Epithelial cell of prostate (primary cell): ENCODE data around the gene C14orf119.

Experiments used
- DNase-seq: peaks from one replicate; pipeline ENCODE4 v3.0.0-alpha.2; 2011; ENCODE audit warnings: low read depth, low spot score
- H3K27ac ChIP-seq: fragments of 450-650 bp; 2 replicates; pipeline ENCODE4 v1.5.1; 2017; ENCODE audit warnings: mild to moderate bottlenecking

C14orf119 gene

DNA sequence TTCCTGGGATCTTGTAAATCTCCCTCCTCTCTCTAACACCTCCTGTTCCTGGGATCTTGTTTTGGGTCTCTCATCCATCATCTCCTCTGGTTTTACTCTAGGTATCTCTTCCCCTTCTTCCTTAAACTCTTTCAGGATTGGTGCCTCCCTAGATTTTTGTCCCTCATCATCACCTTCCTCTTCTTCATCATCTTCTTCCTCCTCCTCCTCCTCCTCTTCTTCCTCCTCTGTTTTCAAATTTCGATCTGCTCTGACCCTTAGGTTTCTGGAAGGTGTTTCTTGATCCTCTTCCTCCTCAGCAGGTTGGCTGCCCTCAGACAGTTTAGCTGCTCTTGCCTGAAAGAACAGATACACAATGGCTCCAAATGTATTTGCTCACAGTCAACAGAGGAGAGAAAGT, 14.8 kb upstream of the C14orf119 start:
- DNase-seq: no peak
- H3K27ac ChIP-seq: peak overlapping the region; percentile 77

DNA sequence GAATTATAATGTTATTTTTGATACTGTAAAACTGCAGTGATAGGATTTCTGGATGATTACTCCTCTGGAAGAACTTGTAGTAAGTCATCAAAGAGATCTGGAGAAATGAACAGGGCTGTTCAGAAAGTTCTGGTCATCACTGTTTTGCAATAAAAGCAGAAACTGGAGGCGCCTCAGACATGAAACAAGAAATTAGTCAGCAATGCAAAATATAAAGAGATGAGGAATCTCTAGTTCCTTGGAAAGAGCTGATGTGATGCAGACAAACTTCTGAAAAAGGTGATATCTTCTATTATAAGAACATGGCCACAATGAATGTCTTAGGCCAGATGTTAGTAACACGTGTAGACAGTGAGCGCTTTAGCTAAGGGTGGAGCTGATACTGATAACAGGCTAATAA, 9.8 kb upstream of the C14orf119 start:
- no peak for DNase-seq
- peak overlapping the region; percentile 40 for H3K27ac ChIP-seq

DNA sequence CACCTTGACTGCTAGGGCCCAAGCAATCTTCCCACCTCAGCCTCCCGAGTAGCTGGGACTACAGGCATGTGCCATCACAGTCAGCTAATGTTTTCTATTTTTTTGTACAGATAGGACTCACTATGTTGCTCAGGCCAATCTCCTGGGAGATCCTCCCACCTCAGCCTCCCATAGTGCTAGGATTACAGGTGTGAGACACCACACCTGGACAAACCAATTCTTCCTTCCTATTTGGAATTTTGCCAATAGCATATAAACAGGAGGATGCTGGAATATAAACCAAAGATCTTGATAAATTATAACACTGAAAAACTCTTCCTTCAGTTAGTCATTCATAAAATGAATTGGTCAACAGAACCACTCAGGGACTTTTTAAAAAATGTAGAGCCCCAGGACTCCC, 8.7 kb upstream of the C14orf119 start:
- H3K27ac ChIP-seq: peak overlapping the region; percentile 40
- no peak for DNase-seq

DNA sequence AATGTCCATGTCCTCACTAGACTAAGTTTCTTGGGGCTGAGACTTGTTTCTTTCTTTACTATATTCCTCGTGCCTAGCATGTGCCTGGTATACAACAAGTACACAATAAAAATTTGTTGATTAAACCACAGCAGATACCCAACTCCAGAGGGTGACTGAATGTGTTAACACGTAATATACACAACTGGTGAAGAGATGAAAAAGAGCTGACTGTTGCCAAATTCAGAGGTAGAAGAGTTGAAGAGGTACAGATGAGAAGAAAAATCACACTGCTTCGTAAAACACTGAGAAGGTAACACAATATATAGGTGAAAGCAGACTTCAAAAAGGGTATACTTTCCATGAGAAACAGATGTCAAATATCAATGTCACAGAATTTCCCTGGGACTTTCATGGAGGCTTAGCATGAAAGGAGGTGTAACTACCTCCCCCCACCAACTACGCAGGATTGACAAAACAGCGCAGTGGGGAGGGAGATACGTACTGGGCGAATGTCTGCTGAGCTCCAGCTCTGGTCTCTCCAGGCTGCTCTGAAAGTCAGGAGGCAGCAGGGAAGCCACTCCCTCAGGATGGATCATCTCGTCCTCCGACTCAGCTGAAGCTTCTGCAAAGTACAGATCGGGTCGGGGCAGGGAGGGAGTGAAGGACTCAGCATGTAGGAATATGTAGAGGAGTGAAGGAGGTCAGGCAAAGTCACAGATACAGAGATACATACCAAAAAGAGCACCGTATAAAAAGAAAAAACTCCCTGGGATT, 5.6 kb upstream of the C14orf119 start:
- H3K27ac ChIP-seq: no peak overlapping the region

DNA sequence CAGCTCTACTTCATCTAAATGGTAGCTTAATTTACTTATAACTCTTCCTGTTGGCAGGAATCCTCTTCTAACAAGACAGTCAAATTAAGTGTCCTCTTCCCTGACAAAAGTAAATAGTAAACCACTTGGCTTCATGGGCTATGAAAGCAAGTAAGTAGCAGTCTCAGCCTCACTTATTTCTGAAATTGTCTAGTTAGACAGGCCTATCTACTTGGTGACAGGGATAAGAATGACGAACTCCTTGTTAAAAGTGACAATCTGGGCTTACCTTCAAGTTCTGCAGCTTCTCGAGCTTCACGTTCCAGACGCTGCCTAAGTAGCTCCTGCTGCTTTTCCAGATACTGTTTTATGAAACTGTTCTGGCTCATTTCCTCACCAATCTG, 5.1 kb upstream of the C14orf119 start:
- no peak overlapping the region for H3K27ac ChIP-seq
- no peak for DNase-seq

More for the DNA sequence above, 5.6 kb upstream of the C14orf119 start:
- DNase-seq: no peak

DNA sequence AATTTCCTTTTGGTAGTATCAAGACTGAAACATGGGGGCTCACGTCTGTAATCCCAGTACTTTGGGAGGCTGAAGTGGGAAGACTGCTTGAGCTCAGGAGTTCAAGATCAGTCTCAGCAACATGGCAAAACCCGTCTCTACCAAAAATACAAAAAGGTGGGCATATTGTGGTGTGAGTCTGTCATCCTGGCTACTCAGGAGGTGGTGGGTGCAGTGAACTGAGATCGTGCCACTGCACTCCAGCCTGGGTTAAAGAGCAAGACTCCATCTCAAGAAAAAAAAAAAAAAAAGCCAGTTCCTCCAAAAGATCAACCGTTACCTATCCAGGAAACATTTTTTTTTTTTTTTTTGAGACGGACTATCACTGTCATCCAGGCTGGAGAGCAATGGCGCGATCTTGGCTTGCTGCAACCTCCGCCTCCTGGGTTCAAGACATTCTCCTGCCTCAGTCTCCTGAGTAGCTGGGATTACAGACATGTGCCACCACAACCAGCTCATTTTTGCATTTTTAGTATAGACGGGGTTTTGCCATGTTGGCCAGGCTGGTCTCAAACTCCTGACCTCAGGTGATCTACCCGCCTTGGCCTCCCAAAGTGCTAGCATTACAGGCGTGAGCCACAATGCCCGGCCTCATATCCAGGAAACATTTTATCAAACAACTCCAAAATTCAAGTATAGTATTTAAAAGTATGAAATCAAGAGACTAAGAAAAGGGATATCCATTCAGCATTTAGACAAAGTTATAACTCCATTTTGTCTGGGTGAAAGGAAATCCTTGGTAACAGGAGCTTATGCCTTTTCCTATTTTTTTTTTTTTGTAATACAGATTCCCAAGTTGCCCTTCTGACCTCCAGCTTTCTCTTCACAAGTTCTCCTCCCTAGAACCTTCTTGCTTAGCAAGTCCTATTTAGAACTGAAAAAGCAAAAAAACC, 3.7 kb upstream of the C14orf119 start:
- no peak overlapping the region for H3K27ac ChIP-seq
- no peak for DNase-seq

DNA sequence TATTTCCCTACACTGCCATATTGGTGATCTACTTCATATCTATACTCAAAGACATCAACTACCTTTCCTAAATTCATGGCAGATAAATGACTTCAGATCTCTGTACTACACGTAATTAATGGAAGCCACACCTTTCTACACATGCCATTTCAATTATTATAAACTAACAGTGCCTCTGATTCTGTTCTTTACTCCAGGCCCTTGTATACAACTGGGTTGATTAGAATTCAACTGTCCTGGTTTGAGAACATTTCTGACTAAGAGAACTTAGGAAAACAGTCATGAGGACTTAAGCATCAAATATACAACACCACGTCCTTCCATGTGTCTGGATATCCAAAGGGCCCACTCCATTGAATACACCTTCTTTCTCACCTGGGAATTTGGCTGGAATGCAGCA, 2.2 kb upstream of the C14orf119 start:
- H3K27ac ChIP-seq: no peak overlapping the region
- no peak for DNase-seq

DNA sequence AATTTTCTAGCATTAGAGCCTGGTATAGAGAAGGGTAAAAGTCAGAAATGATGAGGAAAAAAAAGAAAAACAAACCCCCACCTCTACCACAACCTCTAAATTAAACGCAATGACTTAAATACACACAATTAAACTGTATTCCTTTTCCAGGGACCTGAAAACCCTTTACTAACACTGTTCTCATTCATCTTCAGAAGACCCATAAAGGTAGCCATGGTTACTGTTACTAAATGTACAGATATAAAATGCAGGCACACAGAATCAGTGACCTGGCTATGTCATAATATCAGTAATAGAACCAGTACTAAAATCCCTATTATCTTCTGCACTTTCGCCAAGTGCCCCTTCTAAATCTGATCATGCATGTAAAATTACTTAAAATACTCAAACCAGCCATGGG, 1.8 kb upstream of the C14orf119 start:
- no peak for DNase-seq
- no peak overlapping the region for H3K27ac ChIP-seq

DNA sequence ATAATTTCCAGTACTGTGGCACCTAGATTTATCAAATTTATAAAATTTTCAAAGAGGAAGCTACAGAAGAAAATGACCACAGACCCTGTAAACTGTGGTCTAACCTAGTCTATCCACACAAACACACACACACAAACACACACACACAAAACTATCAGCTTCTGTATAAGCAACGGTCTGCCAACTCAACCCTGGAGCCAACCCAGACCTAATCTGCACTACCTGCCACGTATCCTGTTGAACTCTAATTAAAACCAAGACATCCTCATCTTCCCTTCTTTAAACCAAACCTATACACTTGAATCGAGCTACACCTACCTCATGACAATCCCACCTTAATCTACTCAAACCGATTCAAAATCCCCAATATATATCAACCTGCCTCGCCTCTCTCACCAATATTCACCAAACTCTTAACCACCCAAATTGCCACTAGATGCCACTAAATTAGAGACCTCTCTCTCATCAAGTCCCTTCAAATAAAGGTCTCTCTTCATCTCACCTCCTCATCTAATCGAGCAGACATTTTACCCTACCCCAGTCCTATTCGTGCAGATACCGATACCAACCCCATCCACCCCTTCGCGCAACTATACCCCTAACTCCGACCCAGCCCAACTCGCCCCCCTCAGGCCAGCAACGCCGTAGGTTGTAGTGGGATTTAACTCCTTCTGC, 1.2 kb upstream of the C14orf119 start:
- H3K27ac ChIP-seq: peak overlapping the region; percentile 96
- no peak for DNase-seq

DNA sequence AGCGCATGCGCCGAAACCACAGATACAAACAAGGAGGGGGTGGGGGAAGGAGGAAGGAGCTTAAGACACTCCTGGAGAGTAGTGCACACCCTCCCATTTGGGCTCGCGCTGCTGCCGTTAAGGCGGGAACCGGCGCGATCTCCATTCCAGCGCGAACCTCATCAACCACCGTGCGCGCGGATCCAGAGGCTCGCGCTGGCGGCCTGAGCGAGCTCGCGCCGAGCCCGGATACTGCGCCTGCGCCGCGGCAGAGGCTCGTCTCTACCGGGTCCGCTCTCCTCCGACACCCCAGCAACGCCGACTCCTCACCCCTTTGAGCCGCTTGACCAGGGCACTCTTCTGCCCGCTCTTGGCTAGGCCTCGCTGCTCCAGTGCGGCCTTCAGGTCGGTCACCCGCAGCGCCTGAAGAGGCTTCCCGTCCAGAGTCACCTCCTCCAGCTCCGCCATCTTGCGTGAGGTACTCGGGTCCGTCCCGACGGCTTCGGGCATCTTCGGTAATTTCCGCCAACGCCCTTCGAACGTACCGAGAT, 574 bp upstream of the C14orf119 start, which contains the start of gene ACIN1:
ACIN1 (minus strand) TSS at position 471 of the 530 bp plus-strand sequence; CDS start at position 447, 24 bp downstream.
- DNase-seq: peak; percentile 20

DNA sequence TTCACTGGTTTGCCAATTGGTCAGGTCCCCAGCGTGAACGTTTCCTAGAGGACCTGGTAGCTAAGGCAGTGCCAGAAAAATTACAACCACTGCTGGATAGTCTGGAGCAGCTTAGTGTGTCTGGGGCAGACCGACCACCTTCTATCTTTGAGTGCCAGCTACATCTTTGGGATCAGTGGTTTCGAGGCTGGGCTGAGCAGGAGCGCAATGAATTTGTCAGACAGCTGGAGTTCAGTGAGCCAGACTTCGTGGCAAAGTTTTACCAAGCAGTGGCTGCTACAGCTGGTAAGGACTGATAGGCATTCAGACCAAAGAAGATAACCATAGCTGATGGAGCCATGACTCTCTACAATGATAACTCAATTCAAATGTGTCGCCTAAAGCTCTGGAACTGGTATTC, 2.5 kb downstream of the C14orf119 start:
- H3K27ac ChIP-seq: no peak overlapping the region
- DNase-seq: no peak

More for the DNA sequence above, 574 bp upstream of the C14orf119 start, which contains the start of gene ACIN1:
- H3K27ac ChIP-seq: peak within 1 kb of the TSS; percentile 96

DNA sequence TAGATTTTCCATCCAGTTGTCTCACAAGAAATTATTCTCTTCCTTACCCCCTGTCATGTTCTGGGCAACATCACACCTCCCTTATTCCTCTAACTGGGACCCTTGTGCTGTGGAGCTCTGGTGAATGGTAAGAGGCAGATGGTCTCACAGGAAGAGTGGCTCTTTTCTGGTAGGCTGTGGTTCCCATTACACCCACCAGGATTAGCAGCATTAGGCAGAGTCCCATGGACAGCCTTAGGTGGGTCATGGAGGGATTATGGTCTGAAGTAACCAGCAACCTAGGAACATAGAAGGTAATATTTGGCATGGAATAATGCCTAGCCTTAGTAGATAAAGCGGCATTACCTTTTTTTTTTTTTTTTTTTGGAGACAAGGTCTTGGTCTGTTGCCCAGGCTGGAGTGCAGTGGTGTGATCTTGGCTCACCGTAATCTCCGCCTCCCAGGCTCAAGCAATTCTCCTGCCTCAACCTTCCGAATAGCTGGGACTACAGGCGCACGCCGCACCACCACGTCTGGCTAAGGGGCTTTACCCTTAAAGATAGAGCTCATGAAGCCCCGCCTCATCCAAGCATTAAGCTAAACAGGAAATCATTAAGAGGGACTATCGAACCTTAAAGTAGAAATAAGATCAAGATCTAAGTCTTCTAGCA, 4.0 kb downstream of the C14orf119 start:
- DNase-seq: no peak
- no peak overlapping the region for H3K27ac ChIP-seq

DNA sequence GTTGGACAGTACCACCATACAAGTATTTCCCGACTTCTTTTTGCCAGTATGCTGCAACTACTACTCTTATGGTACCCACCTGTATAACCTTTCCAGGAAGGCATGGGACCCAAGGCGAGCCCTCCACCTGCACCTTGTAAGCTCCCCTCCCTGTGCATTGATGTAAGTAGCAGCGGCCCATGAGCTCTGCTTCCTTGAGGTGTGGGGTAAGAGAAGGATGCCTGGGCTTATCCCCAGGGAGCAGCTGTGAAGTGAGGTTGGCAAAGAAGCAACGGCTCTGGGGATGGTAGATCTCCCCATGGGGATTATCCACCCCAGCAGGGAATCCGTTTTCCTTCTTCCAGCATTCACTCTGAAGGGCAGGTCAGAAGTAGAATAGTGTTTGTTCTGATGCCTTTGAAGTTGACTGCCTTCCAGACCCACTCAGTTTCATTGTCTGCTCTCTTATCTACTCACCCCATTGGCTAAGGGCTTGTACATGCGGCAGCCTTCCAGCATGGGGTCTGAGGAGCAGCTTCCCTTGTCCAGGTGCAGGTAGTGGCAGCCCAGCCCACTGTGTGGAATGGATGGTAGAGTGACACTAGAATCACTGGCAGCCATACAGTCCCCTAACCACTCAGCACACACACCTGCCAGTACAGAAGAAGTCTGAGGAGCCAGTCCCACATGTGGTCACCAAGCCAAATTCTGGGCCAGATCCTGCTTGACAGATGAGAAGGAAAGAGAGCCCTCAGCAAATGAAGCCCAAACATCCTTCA, 6.1 kb downstream of the C14orf119 start:
- no peak for DNase-seq

DNA sequence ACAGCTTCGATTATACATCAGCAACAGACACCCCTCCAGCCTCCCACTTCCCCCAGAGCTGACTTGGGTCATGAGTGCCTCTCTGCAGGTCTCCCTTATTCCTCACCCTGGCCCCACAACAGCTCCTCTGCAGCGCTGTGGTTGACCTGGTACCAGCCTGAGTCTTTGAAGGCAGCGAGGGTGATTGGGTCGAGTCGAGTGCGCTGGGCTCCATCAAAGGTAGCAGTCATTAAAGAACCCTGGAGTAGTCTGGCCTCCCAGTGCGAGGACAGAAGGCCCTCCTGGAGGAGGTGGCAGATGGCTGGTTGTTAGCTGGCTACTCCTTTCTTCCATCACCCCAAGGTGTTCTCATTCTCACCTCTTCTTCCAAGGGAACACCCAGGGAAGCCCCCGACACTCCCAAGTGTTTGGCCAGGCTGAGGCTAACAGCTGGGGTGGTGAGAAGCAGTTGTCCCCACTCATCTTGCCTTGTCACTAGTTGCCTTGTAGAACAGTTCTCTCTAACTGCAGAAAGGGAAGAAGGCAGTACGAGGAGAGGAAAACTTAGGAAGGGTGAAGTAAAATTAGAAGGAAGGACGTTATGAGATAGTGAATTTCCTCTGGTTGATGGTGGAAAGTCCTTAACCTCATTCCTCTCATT, 6.8 kb downstream of the C14orf119 start:
- no peak for DNase-seq
- no peak overlapping the region for H3K27ac ChIP-seq

More for the DNA sequence above, 6.1 kb downstream of the C14orf119 start:
- no peak overlapping the region for H3K27ac ChIP-seq

DNA sequence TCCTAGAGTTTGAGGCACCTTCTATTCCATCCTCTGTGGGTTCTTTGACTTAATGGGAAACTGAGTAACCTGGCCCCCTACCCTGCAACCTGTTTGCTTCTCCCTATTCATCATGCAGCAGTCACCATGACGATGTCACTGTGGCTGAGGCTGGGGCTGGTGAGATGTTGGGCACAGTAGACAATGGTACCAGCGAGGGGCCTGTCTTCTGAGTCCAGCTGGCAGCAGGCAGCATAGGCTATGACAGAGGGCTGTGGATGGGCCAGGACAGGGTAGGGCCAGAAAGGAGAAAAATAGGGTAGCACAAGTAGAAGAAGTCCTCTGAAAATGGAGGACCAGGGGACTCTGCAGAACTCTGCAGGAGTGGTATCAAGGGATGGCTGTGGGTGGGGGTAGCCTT, 7.5 kb downstream of the C14orf119 start:
- no peak for DNase-seq
- no peak overlapping the region for H3K27ac ChIP-seq

DNA sequence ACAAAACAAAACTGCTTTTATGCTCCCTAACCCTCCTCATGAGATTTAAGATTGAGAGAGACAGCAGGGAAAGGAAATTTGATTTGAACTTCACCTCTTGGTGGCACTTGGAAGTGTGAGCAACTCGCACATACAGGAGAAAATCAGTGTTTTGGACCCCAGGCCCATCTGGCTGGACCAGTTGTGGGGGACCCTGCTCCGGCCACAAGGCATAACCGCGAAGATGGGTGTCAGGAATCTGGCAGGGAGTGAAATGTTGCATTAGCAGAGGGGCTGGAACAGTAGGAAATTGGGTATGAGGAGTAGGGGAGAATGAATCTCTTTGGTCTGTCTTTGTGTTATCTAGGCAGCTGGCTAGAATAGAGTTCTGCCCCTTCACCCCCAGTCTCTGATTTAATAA, 8.3 kb downstream of the C14orf119 start:
- DNase-seq: no peak
- no peak overlapping the region for H3K27ac ChIP-seq

DNA sequence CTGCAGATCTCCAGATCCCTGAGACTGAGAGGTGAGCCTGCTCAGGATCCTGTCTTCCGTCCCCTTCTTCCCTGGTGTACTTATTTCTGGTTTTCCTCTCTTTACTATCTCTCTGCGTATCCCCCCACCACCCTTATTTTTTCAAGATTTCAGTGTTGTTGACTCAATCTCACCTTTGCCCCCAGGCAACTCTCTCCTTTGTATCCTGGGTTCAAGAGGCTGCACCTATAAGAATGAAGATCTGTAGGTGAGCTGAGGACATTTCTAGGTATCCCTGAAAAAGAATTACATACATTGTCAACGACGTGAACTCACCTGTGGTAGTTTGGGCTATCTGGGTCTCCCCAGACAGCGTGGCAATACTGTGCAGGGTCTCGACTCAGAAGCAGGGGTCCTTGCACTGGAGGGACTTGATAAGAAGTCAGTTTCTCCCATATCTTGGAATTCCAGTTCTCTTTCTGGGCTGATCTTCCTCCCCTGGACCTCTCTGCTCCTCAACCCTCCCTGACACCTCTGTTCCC, 8.8 kb downstream of the C14orf119 start:
- no peak for DNase-seq
- H3K27ac ChIP-seq: no peak overlapping the region

DNA sequence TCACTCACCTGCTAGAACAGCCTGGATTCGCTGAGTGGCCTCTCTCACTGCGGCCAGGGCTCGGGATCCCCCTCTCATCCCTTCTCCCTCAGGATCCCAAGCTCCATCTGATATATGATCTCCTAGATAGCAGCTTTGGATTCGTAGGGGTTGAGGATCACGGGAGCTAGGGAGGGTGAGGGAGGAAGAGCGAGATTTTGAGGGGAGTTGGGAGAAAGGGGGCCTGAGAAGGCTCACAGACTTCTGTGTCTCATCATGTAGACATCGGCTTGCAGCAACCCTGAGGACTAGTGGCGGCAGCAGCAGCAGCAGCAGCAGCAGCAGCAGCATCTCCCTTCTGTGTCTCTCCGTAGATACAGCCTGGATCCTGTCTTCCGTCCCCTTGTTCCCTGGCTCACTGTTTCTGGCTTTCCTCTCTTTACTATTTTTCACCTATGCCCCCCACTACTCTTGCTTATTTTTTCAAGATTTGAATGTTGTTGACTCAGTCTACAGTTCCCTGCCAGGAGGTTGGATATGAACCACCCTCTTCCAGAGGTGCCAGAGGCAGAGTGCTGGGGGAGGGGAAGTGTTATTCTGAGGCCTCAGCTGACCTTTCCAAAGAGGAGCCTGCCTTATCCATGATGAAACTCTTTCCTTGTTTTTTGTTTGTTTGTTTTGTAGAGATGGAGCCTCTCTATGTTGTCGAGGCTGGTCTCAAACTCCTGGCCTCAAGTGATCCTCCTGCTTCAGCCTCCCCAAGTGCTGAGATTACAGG, 9.5 kb downstream of the C14orf119 start, which contains the start of gene CIROP:
CIROP (minus strand) TSS at position 399 of the 757 bp plus-strand sequence; CDS start at position 330, 69 bp downstream.
- no peak for DNase-seq
- H3K27ac ChIP-seq: no peak within 1 kb of the TSS
